ENCODE results near the gene ERVV-1.

GRCh38 chr19:53007200-53007599, 6.5 kb upstream of the ERVV-1 start:
- no peak for TF ChIP-seq POLR2AphosphoS5 (IDR thresholded peaks at IDR 0.05; ENCODE audit: low read depth, low read length)
- TF ChIP-seq TAF1 (IDR thresholded peaks at IDR 0.05; ENCODE audit: borderline replicate concordance, insufficient read depth, low read length): no peak
- no peak for TF ChIP-seq REST (IDR thresholded peaks at IDR 0.05; ENCODE audit: insufficient read depth in 1 of 2, low read depth in 2 of 2, low read length in 2 of 2)

Measured in PFSK-1 (cell line).